HCT116 (cell line): ENCODE data around the gene KIFAP3. TPM values are rescaled to one million over a fixed set of nuclear protein-coding genes. Genes with fewer than 3 reads are reported as not detected.

Source experiments
- ATAC-seq: fragments of 200-7000 bp; cut with Tn5 transposase; 2 replicates; pipeline ENCODE4 v1.9.1; 2020; ENCODE audit warnings: mild to moderate bottlenecking, moderate library complexity
- BruUV-seq: library from RNA; stranded (reverse); fragments of 400-500 nt; replicated peaks from 2 replicates; lab custom pipeline; 2021; lab: Mats Ljungman, UMichigan
- CTCF ChIA-PET: fragments of 300-600 bp; sonication (Branson Sonifier 250); formaldehyde crosslinking; loops from one replicate; lab custom pipeline; 2021; ENCODE audit warnings: antibody characterized with exemption; lab: Charles Lee
- POLR2A ChIA-PET: fragments of 300-600, 350-600 bp; sonication (Branson Sonifier 250); formaldehyde crosslinking; loops from one replicate; lab custom pipeline; 2021; ENCODE audit warnings: antibody characterized with exemption; lab: Charles Lee
- RAD21 ChIA-PET, 2 experiments: fragments of 300-600 bp; sonication (Branson Sonifier 250); formaldehyde crosslinking; loops; one replicate each; lab custom pipeline; 2023; ENCODE audit warnings: low total read pairs in 2 of 2; ENCODE audit not compliant: uncharacterized antibody in 2 of 2, unreplicated experiment in 2 of 2, low non-redundant PET in 1 of 2; lab: Charles Lee
- DNase-seq: peaks from one replicate; pipeline ENCODE4 v3.0.0-alpha.2; 2010; ENCODE audit warnings: low read depth, low spot score
- H2AFZ ChIP-seq: fragments of 200-600 bp; shearing (Covaris generic), sonication (generic); 2 replicates; pipeline ENCODE4 v1.6.1; 2017; ENCODE audit warnings: low read depth, mixed run types, mixed read lengths, antibody characterized with exemption, low read length; ENCODE audit not compliant: poor library complexity, severe bottlenecking
- H3K27ac ChIP-seq: 2 replicates; pipeline ENCODE4 v1.5.1; 2012; ENCODE audit warnings: low read depth, low read length
- H3K27me3 ChIP-seq: fragments of 200-600 bp; sonication (generic); 2 replicates; pipeline ENCODE4 v1.6.1; 2016; ENCODE audit warnings: mixed run types, low read length, mixed read lengths; ENCODE audit not compliant: insufficient read depth
- H3K36me3 ChIP-seq, 2 experiments: fragments of 200-500 bp in 1 of 2; fragments of 200-600 bp in 1 of 2; sonication (Bioruptor generic) in 1 of 2; sonication (generic) in 1 of 2; 2 replicates each; pipeline versions ENCODE4 v1.5.1 to v1.6.1; 2014 to 2016; ENCODE audit warnings: low read length in 2 of 2, inconsistent platforms in 1 of 2, mixed read lengths in 1 of 2, mixed run types in 1 of 2; ENCODE audit not compliant: insufficient read depth in 2 of 2, control insufficient read depth in 1 of 2
- H3K4me1 ChIP-seq, 2 experiments: fragments of 200-600 bp in 1 of 2; sonication (generic) in 1 of 2; 2 replicates each; pipeline versions ENCODE4 v1.5.1 to v1.6.1; 2012 to 2017; ENCODE audit warnings: low read length in 2 of 2, inconsistent platforms in 1 of 2, mild to moderate bottlenecking in 1 of 2, mixed read lengths in 1 of 2, mixed run types in 1 of 2, moderate library complexity in 1 of 2; ENCODE audit not compliant: insufficient read depth in 2 of 2, control insufficient read depth in 1 of 2
- H3K4me2 ChIP-seq: fragments of 200-600 bp; sonication (generic); 2 replicates; pipeline ENCODE4 v1.6.1; 2017; ENCODE audit warnings: mixed run types, low read length, mixed read lengths
- H3K4me3 ChIP-seq, 2 experiments: fragments of 200-600 bp in 1 of 2; sonication (generic) in 1 of 2; replicated peaks in 1 of 2; 2 replicates each; pipeline ENCODE4 v1.5.1; 2011 to 2016; ENCODE audit warnings: low read length in 2 of 2, control low read depth in 1 of 2, low read depth in 1 of 2, mild to moderate bottlenecking in 1 of 2, mixed read lengths in 1 of 2, mixed run types in 1 of 2
- H3K79me2 ChIP-seq: fragments of 200-600 bp; sonication (generic); 2 replicates; pipeline ENCODE4 v1.6.1; 2017; ENCODE audit warnings: mild to moderate bottlenecking, mixed run types, low read length, moderate library complexity, mixed read lengths; ENCODE audit not compliant: insufficient read depth
- H3K9ac ChIP-seq: fragments of 200-600 bp; sonication (generic); 2 replicates; pipeline ENCODE4 v1.6.1; 2016; ENCODE audit warnings: low read length, mixed read lengths
- H3K9me2 ChIP-seq: fragments of 200-600 bp; sonication (generic), shearing (Covaris generic); 2 replicates; pipeline ENCODE4 v1.6.1; 2017; ENCODE audit warnings: mixed run types, mild to moderate bottlenecking, moderate library complexity; ENCODE audit not compliant: insufficient read depth
- H3K9me3 ChIP-seq, 2 experiments: fragments of 200-500 bp in 1 of 2; fragments of 200-600 bp in 1 of 2; sonication (Bioruptor generic) in 1 of 2; sonication (generic) in 1 of 2; 2 replicates each; pipeline ENCODE4 v1.6.1; 2014 to 2017; ENCODE audit warnings: low read length in 2 of 2, mixed read lengths in 2 of 2, inconsistent platforms in 1 of 2, low read depth in 1 of 2, mild to moderate bottlenecking in 1 of 2, mixed run types in 1 of 2, moderate library complexity in 1 of 2; ENCODE audit not compliant: control insufficient read depth in 1 of 2, insufficient read depth in 1 of 2
- H4K20me1 ChIP-seq: fragments of 200-600 bp; sonication (generic), shearing (Covaris generic); 2 replicates; pipeline ENCODE4 v1.6.1; 2017; ENCODE audit warnings: mixed run types, mild to moderate bottlenecking, moderate library complexity; ENCODE audit not compliant: insufficient read depth
- CBX3 ChIP-seq: IDR thresholded peaks from 2 replicates; pipeline ENCODE4 v1.6.1; 2012; ENCODE audit warnings: low read depth
- EZH2phosphoT487 ChIP-seq: fragments of 200-600 bp; IDR thresholded peaks from 2 replicates; pipeline ENCODE4 v1.6.1; 2018; ENCODE audit warnings: antibody characterized with exemption, borderline replicate concordance
- FOSL1 ChIP-seq: IDR thresholded peaks from 2 replicates; pipeline ENCODE4 v1.6.1; 2012; ENCODE audit warnings: low read depth
- MAX ChIP-seq: IDR thresholded peaks from 2 replicates; pipeline ENCODE4 v1.6.1; 2012
- POLR2A ChIP-seq: IDR thresholded peaks from 2 replicates; pipeline ENCODE4 v1.7.0; 2011; ENCODE audit warnings: borderline replicate concordance; ENCODE audit not compliant: insufficient read depth, insufficient read length; ENCODE audit errors: extremely low read depth
- RAD21 ChIP-seq: IDR thresholded peaks from 2 replicates; pipeline ENCODE4 v1.6.1; 2012; ENCODE audit warnings: low read depth, mild to moderate bottlenecking
- SIN3A ChIP-seq: IDR thresholded peaks from 2 replicates; pipeline ENCODE4 v1.6.1; 2012; ENCODE audit warnings: low read depth
- SP1 ChIP-seq: IDR thresholded peaks from 2 replicates; pipeline ENCODE4 v1.6.1; 2012; ENCODE audit warnings: low read depth
- TCF7L2 ChIP-seq: IDR thresholded peaks from 2 replicates; pipeline ENCODE4 v1.7.0; 2011; ENCODE audit warnings: borderline replicate concordance, inconsistent platforms; ENCODE audit not compliant: insufficient read depth, insufficient read length; ENCODE audit errors: extremely low read depth
- YY1 ChIP-seq: IDR thresholded peaks from 2 replicates; pipeline ENCODE4 v1.6.1; 2011; ENCODE audit warnings: low read length, low read depth, moderate library complexity, mild to moderate bottlenecking; ENCODE audit not compliant: insufficient replicate concordance; ENCODE audit errors: extremely low read depth
- intact Hi-C: fragments of 100-400 bp; cut with micrococcal nuclease; formaldehyde crosslinking; loops from 2 replicates; pipeline ENCODE4 v1.10.0; 2022
- total RNA-seq: library from RNA; stranded (reverse); gene quantifications from one replicate; pipeline ENCODE4 v1.2.1, GENCODE V29; 2021; ENCODE audit not compliant: unreplicated experiment
- TF ChIP-seq, protein P1 (sequence below): IDR thresholded peaks from 2 replicates; pipeline ENCODE4 v1.6.1; 2012; ENCODE audit warnings: low read depth

KIFAP3 gene
- total RNA-seq, 1 experiment from 2014 or later: 10.8 TPM

DNA sequence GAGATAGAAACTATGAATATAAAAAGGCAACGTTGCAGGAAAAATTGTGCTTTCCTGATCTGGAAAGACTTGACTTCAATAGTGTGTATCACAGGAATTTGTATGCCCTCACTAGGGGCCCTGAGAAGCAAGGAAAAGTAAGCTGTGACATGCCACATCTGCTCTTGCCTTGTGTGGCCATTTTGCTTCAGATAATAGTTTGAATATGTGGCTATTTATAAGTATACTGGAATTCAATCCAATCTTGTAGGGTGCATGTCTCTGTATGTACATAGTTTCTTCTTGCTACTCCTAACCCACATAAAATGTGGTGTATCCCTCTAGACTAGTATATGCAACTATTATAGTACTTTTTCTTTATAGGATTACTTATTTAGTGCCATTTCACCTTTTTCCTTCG, 149.7 kb downstream of the KIFAP3 start:
- intact Hi-C loops: loop anchor here (5.0 kb wide), 2 partner anchors 767 to 1302 kb away; no protein-coding TSS in a partner anchor
- ChIA-PET CTCF (no interaction called here), POLR2A (no interaction called here), RAD21 (no interaction called here)
- TF ChIP-seq FOSL1: no peak
- TF ChIP-seq, protein P1, sequence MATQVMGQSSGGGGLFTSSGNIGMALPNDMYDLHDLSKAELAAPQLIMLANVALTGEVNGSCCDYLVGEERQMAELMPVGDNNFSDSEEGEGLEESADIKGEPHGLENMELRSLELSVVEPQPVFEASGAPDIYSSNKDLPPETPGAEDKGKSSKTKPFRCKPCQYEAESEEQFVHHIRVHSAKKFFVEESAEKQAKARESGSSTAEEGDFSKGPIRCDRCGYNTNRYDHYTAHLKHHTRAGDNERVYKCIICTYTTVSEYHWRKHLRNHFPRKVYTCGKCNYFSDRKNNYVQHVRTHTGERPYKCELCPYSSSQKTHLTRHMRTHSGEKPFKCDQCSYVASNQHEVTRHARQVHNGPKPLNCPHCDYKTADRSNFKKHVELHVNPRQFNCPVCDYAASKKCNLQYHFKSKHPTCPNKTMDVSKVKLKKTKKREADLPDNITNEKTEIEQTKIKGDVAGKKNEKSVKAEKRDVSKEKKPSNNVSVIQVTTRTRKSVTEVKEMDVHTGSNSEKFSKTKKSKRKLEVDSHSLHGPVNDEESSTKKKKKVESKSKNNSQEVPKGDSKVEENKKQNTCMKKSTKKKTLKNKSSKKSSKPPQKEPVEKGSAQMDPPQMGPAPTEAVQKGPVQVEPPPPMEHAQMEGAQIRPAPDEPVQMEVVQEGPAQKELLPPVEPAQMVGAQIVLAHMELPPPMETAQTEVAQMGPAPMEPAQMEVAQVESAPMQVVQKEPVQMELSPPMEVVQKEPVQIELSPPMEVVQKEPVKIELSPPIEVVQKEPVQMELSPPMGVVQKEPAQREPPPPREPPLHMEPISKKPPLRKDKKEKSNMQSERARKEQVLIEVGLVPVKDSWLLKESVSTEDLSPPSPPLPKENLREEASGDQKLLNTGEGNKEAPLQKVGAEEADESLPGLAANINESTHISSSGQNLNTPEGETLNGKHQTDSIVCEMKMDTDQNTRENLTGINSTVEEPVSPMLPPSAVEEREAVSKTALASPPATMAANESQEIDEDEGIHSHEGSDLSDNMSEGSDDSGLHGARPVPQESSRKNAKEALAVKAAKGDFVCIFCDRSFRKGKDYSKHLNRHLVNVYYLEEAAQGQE: no peak
- TF ChIP-seq POLR2A: no peak
- TF ChIP-seq EZH2phosphoT487: no peak
- TF ChIP-seq SIN3A: no peak
- no peak for TF ChIP-seq CBX3
- TF ChIP-seq RAD21: no peak
- no peak for TF ChIP-seq MAX
- TF ChIP-seq SP1: no peak
- TF ChIP-seq TCF7L2: no peak
- TF ChIP-seq YY1: no peak
- Histone ChIP-seq H3K79me2 (no peaks in the 10 kb centered on the region), H3K4me1 (no peaks in the 10 kb centered on the region), H3K27me3 (no peaks in the 10 kb centered on the region), H3K9me3 (no peaks in the 10 kb centered on the region), H4K20me1 (no peaks in the 10 kb centered on the region), H3K4me2 (no peak overlapping the region), H3K27ac (no peak overlapping the region), H3K9me2 (no peaks in the 10 kb centered on the region), H3K4me3 (no peak overlapping the region), H3K36me3 (no peaks in the 10 kb centered on the region), H3K9ac (no peak overlapping the region), H2AFZ (no peak overlapping the region)
- BruUV-seq: no TSS peak
- DNase-seq: no peak
- no peak for ATAC-seq
